HepG2 (cell line): ENCODE results near the gene B4GALT5. TPM values are rescaled to one million over a fixed set of nuclear protein-coding genes. Genes with fewer than 3 reads are reported as not detected.

Experiments used
- CREB1 ChIP-seq, 2 experiments: fragments of 450-650 bp in 1 of 2; IDR thresholded peaks; 2 replicates each; pipeline ENCODE4 v1.6.1; 2016 to 2017; ENCODE audit warnings: control low read depth in 1 of 2, mild to moderate bottlenecking in 1 of 2, missing compliant biosample characterization in 1 of 2, missing genetic modification characterization in 1 of 2
- KDM1A ChIP-seq: IDR thresholded peaks from 2 replicates; pipeline ENCODE4 v1.6.1; 2016; ENCODE audit warnings: missing compliant biosample characterization
- KLF12 ChIP-seq: sonication (generic); formaldehyde crosslinking; IDR thresholded peaks from 2 replicates; pipeline ENCODE4 v1.4.0; 2020; ENCODE audit warnings: missing genetic modification reagents, borderline replicate concordance
- MAFG ChIP-seq: sonication (generic); formaldehyde crosslinking; IDR thresholded peaks from 2 replicates; pipeline ENCODE4 v1.5.1; 2020; ENCODE audit warnings: mild to moderate bottlenecking, missing genetic modification reagents
- MTF2 ChIP-seq: sonication (generic); formaldehyde crosslinking; IDR thresholded peaks from 2 replicates; pipeline ENCODE4 v1.5.0; 2020; ENCODE audit warnings: missing genetic modification reagents, borderline replicate concordance
- MXI1 ChIP-seq: IDR thresholded peaks from 3 replicates; pipeline ENCODE4 v1.6.1; 2012; ENCODE audit warnings: low read depth, low read length, inconsistent platforms, borderline replicate concordance
- NAIF1 ChIP-seq: sonication (generic); formaldehyde crosslinking; IDR thresholded peaks from 2 replicates; pipeline ENCODE4 v1.5.0; 2020; ENCODE audit warnings: mild to moderate bottlenecking, missing genetic modification reagents, borderline replicate concordance
- NFIC ChIP-seq: IDR thresholded peaks from 2 replicates; pipeline ENCODE4 v1.6.1; 2012; ENCODE audit warnings: mild to moderate bottlenecking, low read length, inconsistent platforms
- PCBP2 ChIP-seq: fragments of 200-400 bp; formaldehyde crosslinking; optimal IDR thresholded peaks from 2 replicates; pipeline ENCODE3; 2018; ENCODE audit warnings: low read length, low read depth; ENCODE audit not compliant: poor library complexity, severe bottlenecking
- PHF5A ChIP-seq: IDR thresholded peaks from one replicate; pipeline ENCODE4 v1.6.1; 2018; ENCODE audit warnings: low read depth, missing genetic modification reagents; ENCODE audit not compliant: unreplicated experiment
- RAD21 ChIP-seq: fragments of 450-650 bp; formaldehyde crosslinking; IDR thresholded peaks from 2 replicates; pipeline ENCODE4 v1.5.0; 2020; ENCODE audit warnings: mild to moderate bottlenecking
- RFXAP ChIP-seq: sonication (generic); formaldehyde crosslinking; IDR thresholded peaks from 2 replicates; pipeline ENCODE4 v1.4.0; 2020; ENCODE audit warnings: missing genetic modification reagents, borderline replicate concordance
- SOX5 ChIP-seq: IDR thresholded peaks from 2 replicates; pipeline ENCODE4 v1.6.1; 2016; ENCODE audit warnings: borderline replicate concordance
- SP5 ChIP-seq: IDR thresholded peaks from 2 replicates; pipeline ENCODE4 v1.6.1; 2016; ENCODE audit warnings: low read depth, borderline replicate concordance
- TBX3 ChIP-seq: fragments of 450-650 bp; IDR thresholded peaks from 2 replicates; pipeline ENCODE4 v1.6.1; 2017; ENCODE audit warnings: antibody characterized with exemption, mild to moderate bottlenecking, inconsistent platforms, borderline replicate concordance
- TGIF2 ChIP-seq: IDR thresholded peaks from 2 replicates; pipeline ENCODE4 v1.6.1; 2016; ENCODE audit warnings: control low read depth, missing compliant biosample characterization
- TOPORS ChIP-seq: sonication (generic); formaldehyde crosslinking; IDR thresholded peaks from 2 replicates; pipeline ENCODE4 v1.8.0; 2023; ENCODE audit warnings: mild to moderate bottlenecking, missing genetic modification reagents
- ZNF3 ChIP-seq: IDR thresholded peaks from 2 replicates; pipeline ENCODE4 v1.7.0; 2017; ENCODE audit warnings: inconsistent platforms
- ZNF326 ChIP-seq: sonication (generic); formaldehyde crosslinking; IDR thresholded peaks from 2 replicates; pipeline ENCODE4 v1.4.0; 2020; ENCODE audit warnings: missing genetic modification reagents, borderline replicate concordance
- ZNF549 ChIP-seq: sonication (generic); formaldehyde crosslinking; IDR thresholded peaks from 2 replicates; pipeline ENCODE4 v1.5.0; 2020; ENCODE audit warnings: missing genetic modification reagents
- ZNF607 ChIP-seq: sonication (generic); formaldehyde crosslinking; IDR thresholded peaks from 2 replicates; pipeline ENCODE4 v1.5.1; 2020; ENCODE audit warnings: missing genetic modification reagents, mild to moderate bottlenecking, borderline replicate concordance
- ZNF737 ChIP-seq: sonication (generic); formaldehyde crosslinking; IDR thresholded peaks from 2 replicates; pipeline ENCODE4 v1.5.0; 2020; ENCODE audit warnings: missing genetic modification reagents, mild to moderate bottlenecking, borderline replicate concordance
- ZNF749 ChIP-seq: sonication (generic); formaldehyde crosslinking; IDR thresholded peaks from 2 replicates; pipeline ENCODE4 v1.8.0; 2022; ENCODE audit warnings: mild to moderate bottlenecking, missing genetic modification reagents, moderate library complexity, borderline replicate concordance
- ZNF775 ChIP-seq: sonication (generic); formaldehyde crosslinking; IDR thresholded peaks from 2 replicates; pipeline ENCODE4 v1.4.0; 2020; ENCODE audit warnings: missing genetic modification reagents, mild to moderate bottlenecking, moderate library complexity, borderline replicate concordance
- polyA plus RNA-seq, 8 experiments: library from polyadenylated mRNA; depleted of rRNA in 3 of 8; stranded (reverse) in 7 of 8; unstranded in 1 of 8; fragments of >200 nt; fragmentation: Illumina TruSeq in 4 of 8; extraction: Trizol in 4 of 8; gene quantifications; 2 replicates each; pipeline versions ENCODE4 v1.2.1 to v1.2.3, GENCODE V29; 2011 to 2016; ENCODE audit warnings: low read depth in 4 of 8, missing spikeins in 1 of 8, mixed read lengths in 1 of 8; ENCODE audit not compliant: insufficient read depth in 1 of 8
- total RNA-seq, 5 experiments: library from RNA; depleted of rRNA; stranded (reverse); fragments of >200 nt; fragmentation: Illumina TruSeq; extraction: Trizol; gene quantifications; 2 replicates each; pipeline ENCODE4 v1.2.3, GENCODE V29; 2016; ENCODE audit warnings: low read depth in 1 of 5
- TF ChIP-seq, protein P1 (sequence below): sonication (generic); formaldehyde crosslinking; conservative IDR thresholded peaks from 2 replicates; pipeline ENCODE4 v1.4.0; 2020; ENCODE audit warnings: mild to moderate bottlenecking, missing genetic modification reagents, moderate library complexity
- TF ChIP-seq, protein P2 (sequence below): sonication (generic); formaldehyde crosslinking; IDR thresholded peaks from 2 replicates; pipeline ENCODE4 v1.8.1; 2023; ENCODE audit warnings: mild to moderate bottlenecking, inconsistent platforms, moderate library complexity, missing genetic modification reagents, borderline replicate concordance

B4GALT5 gene
- total and polyA plus RNA-seq, 2 of the 13 experiments (the other 11 are each of a cell fraction or from before 2014, with no cell fraction given), result 27.3 to 30.9 TPM

DNA sequence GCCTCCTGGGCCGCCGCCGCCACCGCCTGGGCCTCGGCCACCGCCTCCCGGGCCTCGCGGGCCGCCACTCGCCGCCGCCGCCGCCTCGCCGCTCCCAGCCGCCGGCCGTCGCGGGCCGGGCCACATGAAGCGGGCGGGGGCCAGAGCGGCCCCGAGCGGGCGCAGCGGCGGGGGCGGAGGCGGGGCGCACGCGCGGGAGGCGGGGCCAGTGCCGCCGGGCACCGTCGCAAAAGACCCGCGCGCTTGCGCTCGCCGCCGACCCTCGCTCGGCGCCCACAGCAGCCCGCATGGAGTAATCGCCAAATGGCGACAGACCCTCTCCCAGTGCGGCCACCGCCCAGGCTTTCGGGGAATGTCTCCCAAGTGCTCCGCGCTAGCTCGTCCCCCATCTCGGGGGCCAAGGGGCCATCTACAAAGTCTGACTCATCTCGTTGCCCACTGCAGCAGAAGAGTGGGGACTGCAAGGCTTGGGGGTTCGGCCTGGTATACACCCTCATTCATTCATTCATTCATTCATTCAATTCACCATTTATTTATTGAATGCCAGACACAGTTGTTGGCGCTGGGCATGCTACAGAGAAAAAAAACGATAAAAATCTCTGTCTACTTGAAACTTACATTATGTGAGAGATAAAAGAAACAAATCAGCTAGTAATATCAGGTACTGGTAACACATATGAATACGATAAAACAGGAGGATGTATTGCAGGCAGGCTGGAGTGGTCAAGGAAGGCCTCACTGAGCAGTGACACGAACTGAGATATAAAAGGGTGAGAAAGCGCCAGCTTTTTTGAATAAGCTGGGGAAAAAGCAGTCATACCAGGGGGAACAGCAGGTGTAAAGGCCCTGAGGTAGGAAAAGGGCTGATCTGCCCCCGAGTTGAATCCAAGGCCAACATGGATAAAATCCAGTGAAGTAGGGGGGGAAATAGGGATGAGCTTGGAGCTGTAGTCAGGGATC, at the start of gene B4GALT5 (continued):
- TF ChIP-seq TBX3 (no peak), ZNF737 (CRISPR knock-in tag) (no peak), ZNF326 (CRISPR knock-in tag) (no peak), ZNF549 (no peak), PHF5A (no peak), ZNF775 (CRISPR knock-in tag) (no peak), RFXAP (no peak), MAFG (CRISPR knock-in tag) (0 out of 2 replicates have a peak, but pooled peaks have one; percentile 33), SOX5 (CRISPR knock-in tag) (no peak), ZNF749 (CRISPR knock-in tag) (peak; percentile 74; the same call in 1 of the 2 replicates), PCBP2 (no peak), TOPORS (CRISPR knock-in tag) (peak; percentile 80; the same call in 1 of the 2 replicates), TGIF2 (CRISPR knock-in tag) (peak; percentile 26; the same call in 1 of the 2 replicates), RAD21 (CRISPR knock-in tag) (peak; percentile 60), MXI1 (peak; percentile 47; the same call in 1 of the 3 replicates), NAIF1 (no peak), KDM1A (CRISPR knock-in tag) (no peak), KLF12 (CRISPR knock-in tag) (peak; percentile 90), MTF2 (CRISPR knock-in tag) (no peak), ZNF3 (CRISPR knock-in tag) (peak; percentile 47; the same call in 1 of the 2 replicates), NFIC (no peak), SP5 (CRISPR knock-in tag) (peak; percentile 64), ZNF607 (CRISPR knock-in tag) (no peak), CREB1 (IDR thresholded peaks at IDR 0.05) (no peak), CREB1 (CRISPR knock-in tag; IDR thresholded peaks at IDR 0.05) (no peak)
- TF ChIP-seq, protein P1, sequence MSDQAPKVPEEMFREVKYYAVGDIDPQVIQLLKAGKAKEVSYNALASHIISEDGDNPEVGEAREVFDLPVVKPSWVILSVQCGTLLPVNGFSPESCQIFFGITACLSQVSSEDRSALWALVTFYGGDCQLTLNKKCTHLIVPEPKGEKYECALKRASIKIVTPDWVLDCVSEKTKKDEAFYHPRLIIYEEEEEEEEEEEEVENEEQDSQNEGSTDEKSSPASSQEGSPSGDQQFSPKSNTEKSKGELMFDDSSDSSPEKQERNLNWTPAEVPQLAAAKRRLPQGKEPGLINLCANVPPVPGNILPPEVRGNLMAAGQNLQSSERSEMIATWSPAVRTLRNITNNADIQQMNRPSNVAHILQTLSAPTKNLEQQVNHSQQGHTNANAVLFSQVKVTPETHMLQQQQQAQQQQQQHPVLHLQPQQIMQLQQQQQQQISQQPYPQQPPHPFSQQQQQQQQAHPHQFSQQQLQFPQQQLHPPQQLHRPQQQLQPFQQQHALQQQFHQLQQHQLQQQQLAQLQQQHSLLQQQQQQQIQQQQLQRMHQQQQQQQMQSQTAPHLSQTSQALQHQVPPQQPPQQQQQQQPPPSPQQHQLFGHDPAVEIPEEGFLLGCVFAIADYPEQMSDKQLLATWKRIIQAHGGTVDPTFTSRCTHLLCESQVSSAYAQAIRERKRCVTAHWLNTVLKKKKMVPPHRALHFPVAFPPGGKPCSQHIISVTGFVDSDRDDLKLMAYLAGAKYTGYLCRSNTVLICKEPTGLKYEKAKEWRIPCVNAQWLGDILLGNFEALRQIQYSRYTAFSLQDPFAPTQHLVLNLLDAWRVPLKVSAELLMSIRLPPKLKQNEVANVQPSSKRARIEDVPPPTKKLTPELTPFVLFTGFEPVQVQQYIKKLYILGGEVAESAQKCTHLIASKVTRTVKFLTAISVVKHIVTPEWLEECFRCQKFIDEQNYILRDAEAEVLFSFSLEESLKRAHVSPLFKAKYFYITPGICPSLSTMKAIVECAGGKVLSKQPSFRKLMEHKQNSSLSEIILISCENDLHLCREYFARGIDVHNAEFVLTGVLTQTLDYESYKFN (CRISPR knock-in tag), result 0 out of 2 replicates have a peak, but pooled peaks have one; percentile 15
- TF ChIP-seq, protein P2, sequence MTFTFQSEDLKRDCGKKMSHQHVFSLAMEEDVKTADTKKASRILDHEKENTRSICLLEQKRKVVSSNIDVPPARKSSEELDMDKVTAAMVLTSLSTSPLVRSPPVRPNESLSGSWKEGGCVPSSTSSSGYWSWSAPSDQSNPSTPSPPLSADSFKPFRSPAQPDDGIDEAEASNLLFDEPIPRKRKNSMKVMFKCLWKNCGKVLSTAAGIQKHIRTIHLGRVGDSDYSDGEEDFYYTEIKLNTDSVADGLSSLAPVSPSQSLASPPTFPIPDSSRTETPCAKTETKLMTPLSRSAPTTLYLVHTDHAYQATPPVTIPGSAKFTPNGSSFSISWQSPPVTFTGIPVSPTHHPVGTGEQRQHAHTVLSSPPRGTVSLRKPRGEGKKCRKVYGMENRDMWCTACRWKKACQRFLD (CRISPR knock-in tag), result peak; percentile 82; the same call in 1 of the 2 replicates
